ENCODE data around the gene TRMT2A. TPM values are rescaled to one million over a fixed set of nuclear protein-coding genes. Genes with fewer than 3 reads are reported as not detected.

TRMT2A gene
- total RNA-seq, 2 experiments from 2014 or later, result 97.5 to 118 TPM

- DNase-seq (ENCODE audit: low spot score), result no peak
- Histone ChIP-seq H3K9me3 (ENCODE audit: low read length) (no peaks in the 10 kb centered on the region), H3K4me1 (ENCODE audit: insufficient read depth, low read length, poor library complexity, severe bottlenecking) (peaks cover 11% of the 10 kb centered on the region), H3K4me2 (ENCODE audit: low read length) (no peak overlapping the region), H3K4me3 (ENCODE audit: low read depth, low read length, poor library complexity, severe bottlenecking) (no peak overlapping the region), H3K36me3 (ENCODE audit: insufficient read depth, low read length) (peaks cover 72% of the 10 kb centered on the region), H3K79me2 (ENCODE audit: insufficient read depth, low read depth, low read length) (peaks cover 15% of the 10 kb centered on the region; the same call in 1 of the 2 replicates), H3K9me2 (ENCODE audit: insufficient read depth, low read length) (no peaks in the 10 kb centered on the region), H2AFZ (ENCODE audit: low read length) (no peak overlapping the region), H4K20me1 (ENCODE audit: insufficient read depth, low read length) (peaks cover 14% of the 10 kb centered on the region), H3K27ac (ENCODE audit: low read depth, low read length, poor library complexity, severe bottlenecking) (no peak overlapping the region)
- no peak for TF ChIP-seq EZH2phosphoT487 (IDR thresholded peaks at IDR 0.05; ENCODE audit: borderline replicate concordance, low read depth, low read length)
- TF ChIP-seq CTCF (conservative IDR thresholded peaks at IDR 0.05; ENCODE audit: low read length), result no peak
- ChIA-PET CTCF (ENCODE audit: unreplicated experiment) (no interaction called here), POLR2A (no interaction called here)
- BruUV-seq (replicated peaks), result no TSS peak
- intact Hi-C loops (cut with micrococcal nuclease; ENCODE audit: unreplicated experiment), result no loop called here
Measured at GRCh38 chr22:20126284-20127029, 9.4 kb upstream of the TRMT2A start.

- intact Hi-C loops (cut with micrococcal nuclease; ENCODE audit: unreplicated experiment), result no loop called here
- BruUV-seq (replicated peaks), result no TSS peak
- TF ChIP-seq CTCF (conservative IDR thresholded peaks at IDR 0.05; ENCODE audit: low read length) (no peak), EZH2phosphoT487 (IDR thresholded peaks at IDR 0.05; ENCODE audit: borderline replicate concordance, low read depth, low read length) (no peak)
- no peak overlapping the region for H2AFZ ChIP-seq (ENCODE audit: low read length)
- no peak overlapping the region for H3K4me3 ChIP-seq (ENCODE audit: low read depth, low read length, poor library complexity, severe bottlenecking)
- H3K27ac ChIP-seq (ENCODE audit: low read depth, low read length, poor library complexity, severe bottlenecking), result no peak overlapping the region
- ChIA-PET CTCF (ENCODE audit: unreplicated experiment) (no interaction called here), POLR2A (no interaction called here)
- peaks cover 24% of the 10 kb centered on the region for H3K79me2 ChIP-seq (ENCODE audit: insufficient read depth, low read depth, low read length)
- no peak for DNase-seq (ENCODE audit: low spot score)
- H3K9me2 ChIP-seq (ENCODE audit: insufficient read depth, low read length), result no peaks in the 10 kb centered on the region
- peaks cover 15% of the 10 kb centered on the region for H4K20me1 ChIP-seq (ENCODE audit: insufficient read depth, low read length)
- peaks cover 11% of the 10 kb centered on the region for H3K4me1 ChIP-seq (ENCODE audit: insufficient read depth, low read length, poor library complexity, severe bottlenecking)
- H3K9me3 ChIP-seq (ENCODE audit: low read length), result no peaks in the 10 kb centered on the region
- no peak overlapping the region for H3K4me2 ChIP-seq (ENCODE audit: low read length)
- peaks cover 82% of the 10 kb centered on the region for H3K36me3 ChIP-seq (ENCODE audit: insufficient read depth, low read length)
Measured at GRCh38 chr22:20125201-20126174, 8.5 kb upstream of the TRMT2A start.

Data from OCI-LY7 (cell line).